Right lobe of liver (tissue), 4 donors: ENCODE measurements around the gene CA12.

Experiments
- CTCF ChIP-seq, 4 donors: fragments of 200-600 bp in 3 of 4; fragments of 450-650 bp in 1 of 4; IDR thresholded peaks; one replicate each; pipeline versions ENCODE4 v1.5.1 to v1.8.0; 2016 to 2022; ENCODE audit warnings: antibody characterized with exemption in 4 of 4, mild to moderate bottlenecking in 2 of 4
- POLR2A ChIP-seq: fragments of 450-650 bp; IDR thresholded peaks from one replicate; pipeline ENCODE4 v1.6.1; 2017; ENCODE audit warnings: antibody characterized with exemption, mild to moderate bottlenecking
- donor health status: DM: no; HTN: no; CAD: no.
- donor health status: DM: no; HTN: no; CAD: no.
- donor health status: DM: no; HTN: yes; CAD: no.

GRCh38 chr15:63335543-63336240 lies 46.0 kb downstream of the CA12 start:
- no peak for TF ChIP-seq CTCF (IDR thresholded peaks at IDR 0.05)
- no peak for TF ChIP-seq POLR2A
